HG02571 (cell line): ENCODE results near the gene CYB5R2.
A peak's percentile ranks its signal among the peaks of the same experiment; 100 is the strongest.
"Not testable (repeated sequence)": the region's sequence is repeated elsewhere in the genome, so short reads cannot be mapped to it uniquely, and the experiment has no call there.

Experiments
- ATAC-seq: cut with Tn5 transposase; IDR thresholded peaks from one replicate; pipeline ENCODE4 v1.9.1; 2021; ENCODE audit warnings: mild to moderate bottlenecking, moderate library complexity; ENCODE audit not compliant: unreplicated experiment

The CYB5R2 gene

DNA sequence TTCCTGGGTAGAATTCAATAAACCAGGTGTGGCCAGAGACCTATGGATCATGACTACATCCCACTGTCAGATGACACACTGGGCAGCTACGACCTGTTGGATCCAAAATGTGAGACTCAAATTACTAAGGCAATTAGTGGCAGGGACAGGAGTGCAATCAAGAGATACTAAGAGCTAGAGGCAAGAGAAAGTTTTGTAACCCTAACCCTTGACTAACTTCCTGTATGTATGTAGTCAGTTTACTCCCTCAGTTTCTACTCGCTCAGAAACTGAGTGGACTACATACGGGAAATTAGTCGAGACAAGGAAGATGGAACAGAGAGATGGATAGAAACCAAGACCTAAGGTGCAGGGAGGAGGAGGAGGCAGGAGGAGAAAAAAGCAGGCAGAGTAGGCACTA lies 2.7 kb downstream of the CYB5R2 start:
- ATAC-seq = no peak

DNA sequence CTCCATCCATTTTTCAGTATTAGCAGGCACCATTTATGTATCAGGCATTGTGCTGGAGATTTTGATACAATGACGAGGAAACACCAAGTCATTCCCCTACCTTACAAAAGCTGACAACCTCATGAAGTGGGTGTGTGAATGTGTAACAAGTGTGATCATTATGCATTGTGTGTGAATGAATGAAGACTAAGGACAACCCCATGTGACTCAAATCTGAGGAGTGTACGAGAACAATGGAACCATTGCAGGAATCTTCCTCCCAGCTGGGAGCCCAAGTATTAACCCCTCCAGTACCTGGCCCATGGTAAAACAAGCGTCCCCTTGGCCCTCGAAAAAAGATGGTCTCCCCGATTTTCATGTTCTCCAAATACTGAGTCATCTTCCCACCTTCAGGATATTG lies 4.4 kb downstream of the CYB5R2 start:
- ATAC-seq = no peak

DNA sequence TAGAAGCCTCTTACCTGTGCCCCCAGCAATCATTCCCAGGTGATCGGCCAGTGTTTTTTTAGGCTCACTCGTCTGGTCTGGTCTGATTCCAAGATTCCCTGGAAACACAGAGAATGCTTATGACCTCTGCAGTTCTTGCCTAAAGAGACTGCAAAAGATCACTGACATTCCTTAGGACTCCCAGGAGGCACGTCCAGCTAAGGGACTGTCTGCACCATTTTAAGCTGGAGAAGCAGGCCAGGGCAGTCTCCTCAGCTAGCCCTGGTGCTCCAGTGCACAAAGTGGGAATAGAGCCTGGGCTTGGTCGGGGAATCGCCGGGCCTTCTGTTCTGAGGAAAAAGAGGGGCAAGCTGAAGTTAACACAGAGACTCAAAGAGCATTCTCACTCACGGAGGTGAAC lies 4.8 kb downstream of the CYB5R2 start:
- no peak for ATAC-seq

DNA sequence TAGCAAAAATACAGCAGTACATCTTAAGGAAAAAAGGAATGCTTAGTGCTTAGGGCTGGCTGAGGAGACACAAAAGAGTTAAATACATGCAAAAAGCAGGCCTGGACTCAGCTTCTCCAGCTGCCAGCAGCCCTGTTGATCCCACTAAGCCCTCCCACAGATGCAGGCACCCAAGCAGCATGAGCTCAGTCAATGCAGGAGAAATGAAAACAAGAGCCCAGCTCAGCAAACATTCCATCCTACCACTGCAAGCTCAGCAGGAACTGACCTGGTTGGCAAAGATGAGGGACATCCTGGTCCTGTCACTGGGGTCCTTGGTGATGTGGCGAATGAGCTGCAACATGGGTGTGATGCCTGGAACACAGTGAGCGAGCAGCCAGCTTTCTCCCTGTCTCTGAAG lies 5.8 kb downstream of the CYB5R2 start:
- ATAC-seq = no peak

DNA sequence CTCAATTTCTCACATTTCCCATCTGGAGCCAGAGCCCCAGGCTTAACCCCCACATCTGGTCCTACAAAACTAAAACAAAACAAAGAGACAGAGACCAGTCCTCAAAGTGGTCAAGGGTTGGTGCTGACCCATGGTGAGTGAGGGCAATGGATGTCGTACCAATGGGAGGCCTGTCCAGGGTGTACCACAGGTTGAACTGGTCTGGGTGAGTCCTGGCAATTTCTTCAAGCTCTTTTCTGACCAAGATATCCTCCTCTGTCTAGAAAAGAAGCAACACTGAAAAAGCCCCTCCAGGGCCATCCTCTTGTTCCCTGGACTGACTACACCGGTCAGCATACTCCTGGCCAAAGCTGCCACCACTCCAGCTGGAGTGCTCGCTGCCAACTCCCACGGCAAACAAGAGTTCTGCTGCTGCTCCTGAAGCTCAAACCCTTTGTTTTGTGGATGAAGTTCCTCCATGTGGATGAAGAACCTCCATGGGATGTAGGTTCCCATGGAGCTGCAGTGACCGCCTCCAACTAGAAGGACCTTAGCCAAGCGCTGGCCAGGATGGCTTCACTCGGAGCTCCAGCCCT lies 6.9 kb downstream of the CYB5R2 start:
- no peak for ATAC-seq

DNA sequence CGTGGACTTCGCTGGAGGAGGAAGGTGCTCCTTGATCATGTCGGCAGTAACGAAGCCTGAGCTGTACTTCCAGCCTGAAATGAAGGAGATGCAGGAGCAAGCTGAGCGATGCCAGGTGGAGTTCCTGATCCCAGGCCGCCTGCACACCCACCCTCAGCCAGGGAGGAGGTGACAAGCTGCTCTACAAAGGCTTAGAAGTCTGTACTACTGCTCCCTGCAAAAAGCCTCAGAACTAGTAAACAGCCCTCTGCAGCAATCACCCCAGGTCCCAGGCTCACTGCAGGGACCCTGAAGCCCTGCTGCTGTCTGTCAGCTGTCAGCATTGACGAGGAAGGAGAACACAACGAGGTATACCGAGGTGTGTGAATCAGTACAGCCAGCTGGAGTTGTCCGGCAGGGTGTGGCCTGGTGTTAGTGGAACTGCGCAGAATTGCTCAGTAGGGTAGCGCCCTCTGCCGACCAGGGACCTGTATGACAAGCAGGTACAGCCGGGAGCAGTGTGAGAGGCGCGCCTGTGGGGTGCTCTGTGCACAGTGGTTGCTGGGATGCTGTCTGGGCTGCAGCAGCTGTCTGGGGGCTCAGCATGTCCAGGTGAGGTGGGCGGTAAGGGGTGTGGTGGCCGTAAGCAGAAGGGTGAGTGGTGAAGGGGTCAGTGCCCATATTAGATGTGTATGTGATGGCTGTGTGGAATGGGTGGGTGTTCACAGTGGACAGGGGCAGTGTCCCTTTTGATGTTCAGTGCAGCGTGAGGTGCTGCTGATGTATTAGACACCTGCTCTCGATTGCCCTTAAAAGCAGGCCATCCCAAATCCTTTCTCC lies 7.6 kb downstream of the CYB5R2 start:
- ATAC-seq = peak; percentile 95

DNA sequence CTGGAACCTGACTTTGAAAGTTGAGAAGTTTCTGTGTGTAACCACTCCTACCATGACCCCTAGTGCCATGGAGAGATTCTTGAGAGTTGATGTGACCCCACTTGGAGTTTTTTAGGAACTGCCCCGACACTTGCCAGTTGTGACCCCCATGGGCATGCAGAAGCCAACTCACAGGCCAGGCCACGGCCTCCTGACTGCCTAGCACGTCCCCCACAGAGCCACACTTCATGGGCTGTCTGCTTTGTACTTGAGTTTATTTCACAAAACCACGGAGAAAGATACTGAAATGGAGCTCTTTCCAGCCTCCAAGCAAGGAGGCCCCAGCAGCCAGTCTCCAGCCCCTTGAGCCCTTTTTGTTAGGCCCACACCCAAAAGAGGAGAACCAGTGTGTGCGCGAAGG lies 8.4 kb downstream of the CYB5R2 start:
- no peak for ATAC-seq

DNA sequence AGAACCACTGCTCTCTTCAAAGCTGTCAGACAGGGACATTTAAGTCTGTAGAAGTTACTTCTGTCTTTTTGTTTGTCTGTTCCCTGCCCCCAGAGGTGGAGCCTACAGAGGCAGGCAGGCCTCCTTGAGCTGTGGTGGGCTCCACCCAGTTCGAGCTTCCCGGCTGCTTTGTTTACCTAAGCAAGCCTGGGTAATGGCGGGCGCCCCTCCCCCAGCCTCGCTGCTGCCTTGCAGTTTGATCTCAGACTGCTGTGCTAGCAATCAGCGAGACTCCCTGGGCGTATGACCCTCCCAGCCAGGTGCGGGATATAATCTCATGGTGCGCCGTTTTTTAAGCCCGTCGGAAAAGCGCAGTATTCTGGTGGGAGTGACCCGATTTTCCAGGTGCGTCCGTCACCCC lies 9.8 kb downstream of the CYB5R2 start:
- not testable (repeated sequence) for ATAC-seq

DNA sequence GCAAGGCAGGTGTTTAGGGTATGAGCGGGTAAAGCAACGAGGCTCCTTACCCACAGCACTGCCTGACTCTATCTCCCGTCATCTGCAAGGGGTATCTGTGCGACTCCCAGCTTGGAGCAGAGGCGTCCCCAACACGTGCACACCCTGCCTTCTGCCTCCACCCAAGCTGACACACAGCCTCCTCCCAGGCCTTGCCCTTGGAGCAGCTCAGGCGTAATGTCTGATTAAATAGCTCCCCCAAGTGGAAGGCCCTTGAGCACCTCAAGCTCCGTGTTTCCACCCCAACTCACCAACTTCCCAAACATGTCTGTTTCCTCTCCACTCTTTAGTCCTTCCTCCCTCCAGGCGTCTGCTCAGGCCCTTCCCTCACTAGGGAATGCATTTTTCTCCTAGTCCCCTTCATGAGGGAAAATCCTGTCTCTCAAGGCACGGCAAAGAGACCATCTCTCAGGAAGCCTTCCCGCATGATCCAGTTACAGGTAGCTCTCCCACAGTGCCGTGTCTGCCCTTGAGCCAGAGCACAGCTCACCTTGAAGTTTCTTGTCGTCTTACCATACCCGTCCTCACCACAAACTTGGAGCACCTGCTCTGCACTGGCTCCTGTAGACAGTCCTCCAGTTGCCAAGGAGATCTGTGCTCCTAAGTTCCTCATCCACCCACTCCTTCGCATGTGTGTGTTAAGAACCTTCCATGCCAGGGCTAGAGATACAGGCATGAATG lies 15.8 kb downstream of the CYB5R2 start:
- no peak for ATAC-seq

DNA sequence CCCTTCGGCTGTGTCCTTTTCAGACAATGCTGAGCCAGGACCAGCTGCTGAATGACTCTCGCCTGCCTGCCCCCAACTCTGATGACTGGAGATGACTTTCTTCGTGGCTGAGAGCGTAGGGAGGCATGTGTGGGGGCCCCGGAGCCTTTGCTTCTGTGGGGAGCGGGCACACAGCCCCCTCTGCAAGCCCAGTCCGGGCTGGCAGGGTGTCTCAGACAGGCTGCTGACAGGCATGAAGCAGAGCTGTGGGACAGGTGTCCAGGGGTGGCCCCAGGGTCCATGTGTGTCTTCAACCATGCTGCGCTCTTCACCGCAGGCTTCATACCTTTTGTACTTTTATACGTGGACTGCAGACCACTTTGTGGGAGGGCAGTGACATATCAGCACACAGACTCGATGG lies 16.6 kb downstream of the CYB5R2 start:
- ATAC-seq = no peak

DNA sequence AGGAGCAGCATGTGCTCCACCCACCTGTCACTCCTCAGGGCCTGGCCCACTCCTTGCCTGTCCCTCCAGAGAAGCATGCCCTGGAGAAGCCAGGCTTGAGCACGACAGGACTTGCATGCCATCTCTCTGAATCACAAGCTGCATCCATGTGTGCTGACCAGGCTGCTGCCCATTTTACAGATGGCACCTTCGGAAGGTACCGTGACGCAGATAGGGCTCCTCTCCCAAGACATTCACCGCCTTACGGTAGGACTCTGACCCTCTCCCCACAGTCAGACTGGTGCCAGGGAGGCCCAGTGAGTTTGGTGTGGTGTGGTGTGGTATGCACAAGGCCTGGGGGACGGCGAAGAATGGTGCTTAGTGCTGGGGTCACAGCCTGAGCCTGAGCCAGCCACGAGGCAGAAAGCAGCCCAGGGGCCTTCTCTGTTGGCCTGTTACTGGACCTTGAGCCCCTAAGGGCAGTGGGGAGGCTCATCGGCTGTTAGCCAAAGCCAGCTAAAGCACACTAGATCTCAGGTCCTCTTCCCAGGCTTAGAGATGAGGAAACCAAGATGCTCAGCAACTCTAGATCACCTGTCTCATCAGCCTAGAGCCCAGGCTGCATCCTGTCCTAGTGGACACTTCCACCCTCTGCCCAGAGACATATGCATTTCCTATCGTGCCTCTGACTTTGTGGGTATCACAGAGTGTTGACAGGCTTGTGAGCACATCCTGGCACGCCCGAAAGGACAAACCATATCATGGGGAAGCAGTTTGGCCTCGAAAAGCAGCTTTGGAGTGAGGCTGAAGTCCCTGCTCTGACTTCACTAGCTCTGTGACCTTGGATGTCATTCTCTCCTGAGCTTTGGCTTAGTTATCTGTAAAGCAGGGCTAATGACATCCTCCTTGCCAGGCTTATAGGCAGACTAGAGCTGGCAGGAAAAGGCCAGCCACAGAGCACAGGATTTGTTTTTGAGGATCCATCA lies 17.8 kb downstream of the CYB5R2 start:
- ATAC-seq = no peak

DNA sequence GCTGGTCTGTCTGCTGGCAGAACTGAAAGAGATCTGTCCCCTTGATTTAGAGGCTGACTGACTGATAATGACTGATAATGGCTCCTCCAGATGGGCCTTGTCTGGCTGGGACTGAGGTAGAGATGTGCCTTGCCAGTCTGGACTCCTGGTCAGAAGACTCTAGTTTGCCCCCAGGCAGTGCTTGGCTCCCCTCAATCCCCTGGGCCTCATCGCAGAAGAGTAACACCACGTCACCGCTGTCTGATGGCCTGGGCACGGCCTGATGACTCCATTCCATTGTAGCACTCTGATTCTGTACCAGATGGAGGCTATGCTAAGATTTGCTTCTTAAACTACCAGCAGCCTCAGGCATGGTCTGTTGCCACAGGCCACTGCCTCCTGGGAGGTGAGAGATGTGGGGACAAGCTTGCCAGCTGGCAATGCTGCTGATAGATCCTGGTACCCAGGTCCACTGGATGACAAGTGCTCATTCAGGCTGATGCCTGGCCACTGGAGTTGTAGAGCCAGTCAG lies 19.1 kb downstream of the CYB5R2 start:
- ATAC-seq = no peak

DNA sequence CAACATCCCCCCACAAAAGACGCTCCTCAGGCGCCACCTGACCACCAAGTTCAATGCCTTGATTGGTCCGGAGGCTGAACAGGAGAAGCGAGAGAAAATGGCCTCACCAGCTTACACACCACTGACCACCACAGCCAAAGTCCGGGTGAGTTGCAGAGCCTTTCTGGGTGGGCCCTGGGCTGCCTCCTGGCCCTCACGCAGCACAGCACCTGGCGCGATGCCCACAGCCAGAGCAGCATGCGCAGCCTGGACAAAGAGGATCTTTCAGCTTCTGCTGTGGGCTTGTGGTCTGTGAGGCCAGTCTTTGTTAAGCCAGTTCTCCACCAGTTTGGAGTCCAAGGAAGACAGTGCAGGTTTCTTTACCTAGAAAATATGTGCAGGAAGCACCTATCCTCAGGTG lies 21.6 kb downstream of the CYB5R2 start:
- no peak for ATAC-seq

DNA sequence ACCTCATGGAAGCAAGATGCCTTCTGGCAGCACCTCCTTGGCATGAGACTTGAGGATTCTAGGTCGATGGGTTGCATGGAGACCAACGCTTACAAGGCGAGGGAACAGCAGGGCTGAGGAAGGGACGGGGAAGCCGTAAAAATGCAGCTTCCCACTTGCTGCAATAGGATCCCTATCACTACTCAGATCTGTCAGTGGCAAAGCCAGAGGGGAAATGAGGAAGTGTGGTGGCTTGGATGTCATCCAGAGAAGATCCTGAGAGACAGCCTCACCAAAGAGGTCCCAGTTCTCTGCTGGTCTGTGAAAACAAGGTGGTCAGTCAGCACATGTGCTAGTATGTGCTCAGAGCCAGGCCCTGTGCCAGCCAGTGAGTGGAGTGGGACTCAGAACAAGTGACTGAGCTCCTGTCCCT lies 22.2 kb downstream of the CYB5R2 start:
- ATAC-seq = no peak

DNA sequence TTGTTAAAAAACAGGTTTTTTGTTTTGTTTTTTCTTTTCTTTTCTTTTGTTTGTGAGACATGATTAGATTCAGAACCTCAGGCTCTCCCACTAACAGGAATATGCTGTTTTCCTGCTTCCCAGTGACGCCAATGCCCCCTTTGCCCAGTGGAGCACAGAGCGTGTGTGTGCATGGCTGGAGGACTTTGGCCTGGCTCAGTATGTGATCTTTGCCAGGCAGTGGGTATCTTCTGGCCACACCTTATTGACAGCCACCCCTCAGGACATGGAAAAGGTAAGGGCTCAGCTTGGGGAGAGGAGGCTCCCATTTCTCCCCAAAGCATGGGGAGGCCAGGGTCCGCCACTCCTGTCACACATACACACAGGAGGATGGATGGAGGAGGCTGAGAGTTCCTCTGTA lies 25.0 kb downstream of the CYB5R2 start:
- no peak for ATAC-seq

DNA sequence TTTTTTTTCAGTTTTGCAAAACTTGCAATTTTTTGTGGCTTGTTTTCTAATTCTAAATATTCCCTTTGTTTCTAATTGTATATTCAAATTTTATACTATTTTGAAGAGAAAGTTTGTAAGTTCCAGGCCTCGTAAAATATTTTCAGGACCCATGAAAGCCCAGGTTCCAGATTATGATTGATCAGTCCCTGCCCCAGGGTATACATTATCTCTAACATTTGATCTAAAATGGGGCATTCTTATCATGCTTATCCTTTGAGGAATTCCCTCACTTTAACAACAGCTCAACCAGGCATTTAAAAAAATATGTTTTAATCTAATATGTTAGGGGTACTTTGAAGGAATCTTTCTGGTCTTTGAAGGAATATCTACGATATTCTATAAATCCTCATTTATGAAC lies 26.4 kb downstream of the CYB5R2 start:
- ATAC-seq = no peak

DNA sequence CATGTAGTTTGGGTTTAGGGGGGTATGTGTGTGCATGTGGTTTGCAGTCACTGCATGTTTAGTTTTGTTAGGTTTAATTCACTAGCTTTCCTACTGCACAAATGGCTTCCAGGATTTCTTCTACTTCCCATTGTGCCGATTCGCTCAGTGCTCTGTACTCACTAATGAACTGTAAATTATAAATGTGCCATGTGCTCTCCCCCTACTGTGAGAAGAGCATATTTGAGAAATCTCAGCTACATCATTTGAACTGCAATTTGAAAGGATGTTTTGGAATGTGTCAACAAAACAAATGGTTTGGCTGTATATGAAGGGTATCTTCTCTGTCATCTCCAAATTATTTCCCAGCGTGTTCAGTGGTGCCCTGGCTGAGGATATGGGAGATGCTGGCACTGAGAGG lies 28.1 kb downstream of the CYB5R2 start:
- no peak for ATAC-seq

DNA sequence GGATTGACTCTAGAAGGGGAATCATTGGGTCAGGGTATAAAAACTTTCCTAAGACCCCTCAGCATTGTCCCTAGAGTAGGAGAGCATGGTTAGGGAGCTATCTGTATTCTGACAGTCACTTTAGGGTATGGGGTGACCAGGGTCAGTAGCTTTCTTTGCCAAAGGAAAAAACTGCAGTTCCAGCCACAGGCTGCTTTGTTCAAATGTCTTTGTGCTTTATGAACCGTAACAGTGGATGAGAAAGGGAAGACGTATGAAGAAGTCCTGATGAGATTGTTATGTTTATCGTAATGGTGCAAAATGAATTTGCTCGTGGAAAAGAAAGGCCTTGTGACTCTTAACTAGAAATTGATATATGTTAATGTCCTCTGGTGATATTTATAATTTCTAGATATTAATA lies 30.0 kb downstream of the CYB5R2 start:
- ATAC-seq = no peak

DNA sequence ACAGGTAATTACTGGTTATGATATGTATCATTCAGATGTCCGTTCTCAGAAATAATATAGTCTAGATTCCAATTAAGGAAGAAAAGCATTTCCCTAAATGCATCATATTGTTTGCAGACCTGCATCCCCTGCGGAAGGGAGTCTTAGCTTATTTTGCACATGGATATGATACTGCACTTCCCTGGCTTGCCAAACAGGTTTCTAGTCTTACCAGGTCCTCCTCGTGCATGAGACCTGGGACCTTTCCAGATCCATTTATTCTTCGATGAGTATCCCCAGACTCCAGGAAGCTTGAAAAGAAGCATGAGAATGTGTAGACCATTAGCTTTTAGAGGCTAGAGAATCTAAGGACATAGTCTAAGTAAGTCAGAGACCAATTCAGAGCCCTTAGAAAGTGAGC lies 30.6 kb downstream of the CYB5R2 start:
- ATAC-seq = no peak

DNA sequence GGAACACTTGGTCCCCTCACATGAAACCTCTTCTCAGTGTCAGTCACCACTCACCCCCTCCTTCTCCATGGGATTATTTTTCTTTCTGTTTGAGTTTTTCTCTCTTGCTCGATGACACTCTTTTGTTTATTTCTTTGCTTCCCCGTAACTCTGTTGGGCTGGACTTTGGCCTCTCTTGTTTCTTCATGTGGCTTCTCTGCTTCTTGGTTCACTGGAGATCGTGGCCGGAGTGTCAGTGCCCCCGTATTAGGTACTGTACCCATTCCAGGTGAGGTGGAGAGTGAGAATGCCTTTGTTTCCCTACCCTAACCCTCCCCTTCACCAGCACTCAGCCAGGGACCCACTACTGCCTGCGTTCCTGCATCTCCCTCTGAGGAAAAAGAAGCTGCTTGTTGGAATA lies 32.5 kb downstream of the CYB5R2 start:
- no peak for ATAC-seq

DNA sequence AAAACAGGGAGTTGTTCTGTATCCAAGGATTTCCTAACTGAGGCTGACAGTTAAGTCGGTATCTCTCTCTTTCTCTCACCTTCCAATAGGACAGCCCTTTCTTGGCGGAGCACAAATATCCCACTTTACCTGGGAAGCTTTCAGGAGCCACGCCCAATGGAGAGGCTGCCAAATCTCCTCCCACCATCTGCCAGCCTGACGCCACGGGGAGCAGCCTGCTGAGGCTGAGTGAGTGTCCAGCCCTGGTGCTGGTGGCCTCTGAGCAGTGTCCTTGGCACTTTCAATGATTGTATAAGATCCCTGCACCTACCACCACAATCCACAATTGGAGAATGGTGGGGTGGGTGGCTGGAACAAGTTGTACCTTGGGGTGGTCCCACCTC lies 33.7 kb downstream of the CYB5R2 start:
- no peak for ATAC-seq
